HL-60/S4 (cell line): ENCODE data around the gene PICK1.

Source experiments
- in situ Hi-C: fragments of 300-500 bp; cut with MboI; formaldehyde crosslinking; loops from 2 replicates; pipeline ENCODE4 v1.14.3; 2022; ENCODE audit warnings: low sequenced_read_pairs

Gene PICK1

GRCh38 chr22:38056969-38057891, at the start of gene PICK1:
Gene PICK1, plus strand, starts transcription at chr22:38057404. Its CDS starts 406 bp downstream, at chr22:38057810.
- in situ Hi-C loops: loop anchor here (25.0 kb wide), 1 partner anchor 530 kb away; no protein-coding TSS in a partner anchor

GRCh38 chr22:38009000-38009806, 48.0 kb upstream of the PICK1 start:
- in situ Hi-C loops: no loop called here

- in situ Hi-C loops: no loop called here
Observed at GRCh38 chr22:38012604-38013072, 44.6 kb upstream of the PICK1 start.

- in situ Hi-C loops: no loop called here
Observed at GRCh38 chr22:38014083-38014482, 43.1 kb upstream of the PICK1 start.

- in situ Hi-C loops: no loop called here
Observed at GRCh38 chr22:38016182-38017151, 40.7 kb upstream of the PICK1 start.

- in situ Hi-C loops: no loop called here
Observed at GRCh38 chr22:38017272-38017920, 39.8 kb upstream of the PICK1 start.

- in situ Hi-C loops: no loop called here
Observed at GRCh38 chr22:38017939-38018885, 39.0 kb upstream of the PICK1 start.

GRCh38 chr22:38018938-38019827, 38.0 kb upstream of the PICK1 start:
- in situ Hi-C loops: no loop called here

GRCh38 chr22:38021206-38021605, 36.0 kb upstream of the PICK1 start:
- in situ Hi-C loops: no loop called here

GRCh38 chr22:38023045-38023444, 34.2 kb upstream of the PICK1 start:
- in situ Hi-C loops: no loop called here

GRCh38 chr22:38025514-38025913, 31.7 kb upstream of the PICK1 start:
- in situ Hi-C loops: no loop called here

GRCh38 chr22:38026130-38027111, 30.8 kb upstream of the PICK1 start:
- in situ Hi-C loops: no loop called here

- in situ Hi-C loops: no loop called here
Observed at GRCh38 chr22:38027487-38027886, 29.7 kb upstream of the PICK1 start.

GRCh38 chr22:38028344-38029130, 28.7 kb upstream of the PICK1 start:
- in situ Hi-C loops: no loop called here

- in situ Hi-C loops: no loop called here
Observed at GRCh38 chr22:38029370-38029769, 27.8 kb upstream of the PICK1 start.

- in situ Hi-C loops: no loop called here
Observed at GRCh38 chr22:38029901-38030300, 27.3 kb upstream of the PICK1 start.
